ENCODE data around the gene LRRC4C. TPM values are rescaled to one million over a fixed set of nuclear protein-coding genes. Genes with fewer than 3 reads are reported as not detected.

Gene LRRC4C
- total RNA-seq, 3 donors from 2014 or later (not counting 1 experiment from before 2014, with no cell fraction given) = not detected

- H3K4me3 ChIP-seq (ENCODE audit: low read length) = no peak overlapping the region
- H3K27me3 ChIP-seq (ENCODE audit: control insufficient read depth, insufficient read depth, low read length) = no peaks in the 10 kb centered on the region
- no peaks in the 10 kb centered on the region for H3K36me3 ChIP-seq (ENCODE audit: control insufficient read depth, insufficient read depth, low read length)
- no peak for TF ChIP-seq CTCF (IDR thresholded peaks at IDR 0.05)
- peaks cover 10% of the 10 kb centered on the region for H3K36me3 Mint-ChIP-seq
- no peak overlapping the region for H3K27ac ChIP-seq (ENCODE audit: low read length)
- H3K9me3 ChIP-seq (ENCODE audit: control insufficient read depth, insufficient read depth, low read length) = no peaks in the 10 kb centered on the region
- intact Hi-C loops (cut with micrococcal nuclease) = no loop called here
- WGBS (ENCODE audit: insufficient coverage) = 78% methylated on average over 1 of the region's 2 CpGs
- H3K4me3 Mint-ChIP-seq = no peak overlapping the region
- DNase-seq (no peak), ATAC-seq (no peak)
- H3K4me1 ChIP-seq (ENCODE audit: control insufficient read depth, insufficient read depth, low read length) = no peaks in the 10 kb centered on the region
- no peaks in the 10 kb centered on the region for H3K4me1 Mint-ChIP-seq
- H3K9me3 Mint-ChIP-seq = peaks cover 11 to 13% of the 10 kb centered on the region in 2 donors
- H3K27me3 Mint-ChIP-seq (ENCODE audit: low read depth in 2 of 2) = no peaks in the 10 kb centered on the region
- no peak overlapping the region for H3K27ac Mint-ChIP-seq
Measured at GRCh38 chr11:40268551-40268950, 1190.9 kb downstream of the LRRC4C start.

- ATAC-seq (no peak), DNase-seq (no peak)
- Histone ChIP-seq H3K27me3 (ENCODE audit: control insufficient read depth, insufficient read depth, low read length) (no peaks in the 10 kb centered on the region), H3K27ac (ENCODE audit: low read length) (no peak overlapping the region), H3K9me3 (ENCODE audit: control insufficient read depth, insufficient read depth, low read length) (peaks cover 2% of the 10 kb centered on the region), H3K4me3 (ENCODE audit: low read length) (no peak overlapping the region), H3K4me1 (ENCODE audit: control insufficient read depth, insufficient read depth, low read length) (no peaks in the 10 kb centered on the region), H3K36me3 (ENCODE audit: control insufficient read depth, insufficient read depth, low read length) (no peaks in the 10 kb centered on the region)
- Mint-ChIP-seq H3K27ac (no peak overlapping the region), H3K4me1 (no peaks in the 10 kb centered on the region), H3K4me3 (no peak overlapping the region), H3K27me3 (ENCODE audit: low read depth in 2 of 2) (no peaks in the 10 kb centered on the region), H3K36me3 (no peaks in the 10 kb centered on the region), H3K9me3 (peaks cover 0 to 3% of the 10 kb centered on the region in 2 donors)
- no CpG with 5 or more reads among the region's 1 CpG for WGBS (ENCODE audit: insufficient coverage)
- intact Hi-C loops (cut with micrococcal nuclease) = no loop called here
- no peak for TF ChIP-seq CTCF (IDR thresholded peaks at IDR 0.05)
Measured at GRCh38 chr11:40255457-40255856, 1204.0 kb downstream of the LRRC4C start.

- Mint-ChIP-seq H3K27ac (no peak overlapping the region), H3K4me3 (no peak overlapping the region), H3K9me3 (peaks cover 0 to 3% of the 10 kb centered on the region in 2 donors), H3K4me1 (no peaks in the 10 kb centered on the region), H3K27me3 (ENCODE audit: low read depth in 2 of 2) (no peaks in the 10 kb centered on the region), H3K36me3 (peaks cover 2% of the 10 kb centered on the region)
- TF ChIP-seq CTCF (IDR thresholded peaks at IDR 0.05) = no peak
- H3K4me3 ChIP-seq (ENCODE audit: low read length) = no peak overlapping the region
- no peak overlapping the region for H3K27ac ChIP-seq (ENCODE audit: low read length)
- H3K4me1 ChIP-seq (ENCODE audit: control insufficient read depth, insufficient read depth, low read length) = no peaks in the 10 kb centered on the region
- H3K27me3 ChIP-seq (ENCODE audit: control insufficient read depth, insufficient read depth, low read length) = no peaks in the 10 kb centered on the region
- H3K9me3 ChIP-seq (ENCODE audit: control insufficient read depth, insufficient read depth, low read length) = peaks cover 6% of the 10 kb centered on the region
- ATAC-seq (no peak), DNase-seq (no peak)
- intact Hi-C loops (cut with micrococcal nuclease) = no loop called here
- H3K36me3 ChIP-seq (ENCODE audit: control insufficient read depth, insufficient read depth, low read length) = no peaks in the 10 kb centered on the region
- WGBS (ENCODE audit: insufficient coverage) = no CpG with 5 or more reads among the region's 1 CpG
Measured at GRCh38 chr11:40253166-40253565, 1206.3 kb downstream of the LRRC4C start.

DNA sequence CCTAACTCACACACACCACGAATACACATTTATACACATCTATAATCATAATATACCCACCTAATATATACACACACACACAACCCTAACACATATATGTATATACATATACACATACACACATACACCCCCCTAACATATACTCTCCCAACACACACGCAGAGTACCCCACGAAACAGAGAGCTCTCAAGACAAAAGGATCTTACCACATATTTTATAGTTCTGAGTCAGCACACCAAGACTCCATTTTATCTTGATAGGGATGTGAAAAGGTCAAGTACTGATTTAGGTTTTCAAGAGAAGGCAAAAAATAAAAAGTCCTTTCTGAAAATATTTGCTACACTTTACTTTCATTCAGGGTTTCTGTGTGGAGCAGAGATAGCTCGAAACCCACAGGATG is 1207.2 kb downstream of the LRRC4C start:
- no peak overlapping the region for H3K27ac Mint-ChIP-seq
- Histone ChIP-seq H3K27ac (ENCODE audit: low read length) (no peak overlapping the region), H3K4me3 (ENCODE audit: low read length) (no peak overlapping the region), H3K4me1 (ENCODE audit: control insufficient read depth, insufficient read depth, low read length) (no peaks in the 10 kb centered on the region), H3K27me3 (ENCODE audit: control insufficient read depth, insufficient read depth, low read length) (no peaks in the 10 kb centered on the region), H3K36me3 (ENCODE audit: control insufficient read depth, insufficient read depth, low read length) (no peaks in the 10 kb centered on the region), H3K9me3 (ENCODE audit: control insufficient read depth, insufficient read depth, low read length) (peaks cover 6% of the 10 kb centered on the region)
- H3K36me3 Mint-ChIP-seq = peaks cover 7% of the 10 kb centered on the region
- ATAC-seq (no peak), DNase-seq (no peak)
- H3K9me3 Mint-ChIP-seq = peaks cover 0 to 5% of the 10 kb centered on the region in 2 donors
- no peak overlapping the region for H3K4me3 Mint-ChIP-seq
- no peaks in the 10 kb centered on the region for H3K4me1 Mint-ChIP-seq
- intact Hi-C loops (cut with micrococcal nuclease) = no loop called here
- H3K27me3 Mint-ChIP-seq (ENCODE audit: low read depth in 2 of 2) = no peaks in the 10 kb centered on the region
- no peak for TF ChIP-seq CTCF (IDR thresholded peaks at IDR 0.05)
- 55% methylated on average over 2 of the region's 4 CpGs for WGBS (ENCODE audit: insufficient coverage)

All from natural killer cell (primary cell).